Measurements from ENCODE around the gene TNFRSF14.

TNFRSF14 gene

DNA sequence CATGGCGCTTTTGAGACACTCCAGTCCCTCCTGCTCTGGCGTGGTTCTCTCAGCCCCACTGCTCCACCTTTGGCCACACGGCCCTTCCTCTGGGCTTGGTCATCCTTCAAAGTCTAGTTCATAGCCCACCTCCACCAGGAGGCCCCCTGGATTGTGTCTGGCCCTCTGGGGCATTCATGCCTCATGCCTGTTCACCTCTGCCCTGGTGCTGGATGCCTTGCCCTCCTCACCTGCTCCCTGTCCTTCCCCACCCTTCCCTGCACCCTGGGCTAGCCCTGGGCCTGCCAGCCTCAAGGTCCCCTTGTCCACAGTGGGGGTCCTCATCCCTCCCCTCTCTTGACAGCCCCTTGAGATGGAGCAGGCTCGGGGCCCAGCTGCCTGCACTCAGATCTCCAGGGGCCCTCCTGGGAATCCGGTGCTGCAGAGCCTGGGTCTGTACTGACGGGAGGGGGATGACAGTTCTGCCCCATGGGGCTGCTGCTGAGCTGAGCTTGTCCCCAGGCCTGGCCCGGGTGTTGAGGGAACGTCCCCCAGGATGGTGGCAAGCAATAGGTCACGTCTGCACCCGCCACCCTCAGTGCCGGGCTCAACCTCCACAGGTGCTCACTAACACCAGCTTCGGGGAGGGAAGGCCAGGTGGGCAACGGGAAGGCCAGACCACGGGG is 48.8 kb downstream of the TNFRSF14 start:
- no peak for DNase-seq

DNA sequence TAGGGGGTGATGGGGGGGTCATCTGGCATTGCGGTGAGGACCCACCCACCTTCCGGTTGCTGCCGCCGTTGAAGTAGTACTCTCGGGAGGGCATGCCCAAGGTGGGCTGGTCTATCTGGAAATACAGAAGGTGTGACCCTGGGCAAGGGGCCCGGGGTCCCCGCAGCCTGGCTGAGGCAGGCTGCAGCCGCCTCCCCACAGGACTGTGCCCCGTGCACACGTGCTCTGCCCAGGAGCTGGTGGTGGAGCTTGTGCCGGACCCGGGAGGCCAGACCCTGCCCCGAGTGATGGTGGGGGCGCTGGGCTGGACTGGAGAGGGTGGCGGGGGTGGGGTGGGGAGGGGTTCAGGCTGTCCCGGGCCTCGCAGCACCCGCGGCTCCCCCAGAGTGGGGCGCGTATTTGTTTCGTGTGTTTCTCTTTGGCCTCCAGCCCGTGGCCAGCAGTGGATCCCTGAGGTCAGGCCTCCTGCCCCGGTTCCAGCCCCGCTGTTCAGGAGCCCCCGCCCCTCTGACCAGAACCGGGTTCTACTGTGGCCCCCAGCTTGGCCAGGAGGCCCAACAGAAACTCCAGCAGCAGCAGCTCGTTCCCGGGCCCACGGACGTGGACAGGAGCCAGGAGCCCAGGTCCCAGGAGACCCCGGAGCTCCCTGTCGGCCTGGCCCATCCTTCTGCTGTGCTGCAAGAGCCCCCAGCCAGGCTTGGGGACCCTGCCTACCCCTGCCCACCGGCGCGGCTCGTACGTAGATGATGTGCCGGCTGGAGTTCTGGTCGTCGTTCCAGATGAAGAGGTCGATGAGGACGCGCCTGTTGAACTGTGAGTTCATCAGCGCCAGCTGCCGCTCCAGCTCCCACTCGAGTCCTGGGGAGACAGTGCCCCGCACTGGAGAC is 49.6 kb downstream of the TNFRSF14 start:
- no peak for DNase-seq

DNA sequence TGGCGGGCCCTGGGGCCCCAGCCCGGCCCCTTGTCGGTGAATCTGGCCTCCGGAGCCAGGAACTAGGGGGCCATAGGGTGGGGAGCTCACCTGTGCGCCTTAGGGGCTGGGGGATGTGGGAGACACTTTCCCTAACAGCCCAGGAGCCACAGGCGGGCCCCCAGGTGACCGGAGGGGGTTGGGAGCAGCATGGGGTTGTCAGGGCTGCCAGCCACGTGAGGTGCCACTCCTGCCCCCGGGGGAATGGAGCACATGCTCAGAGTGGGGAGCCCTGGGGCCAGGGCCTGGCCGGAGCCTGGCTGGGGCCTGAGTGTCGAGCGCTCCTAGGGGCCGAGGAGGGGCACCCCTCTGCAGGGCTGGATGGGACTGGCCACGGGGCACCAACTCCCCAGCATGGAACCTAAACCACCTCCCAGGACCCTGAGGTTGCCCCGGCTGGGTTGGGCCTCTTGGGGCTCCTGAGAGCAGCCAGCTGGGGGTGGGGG is 50.3 kb downstream of the TNFRSF14 start:
- DNase-seq, result no peak

DNA sequence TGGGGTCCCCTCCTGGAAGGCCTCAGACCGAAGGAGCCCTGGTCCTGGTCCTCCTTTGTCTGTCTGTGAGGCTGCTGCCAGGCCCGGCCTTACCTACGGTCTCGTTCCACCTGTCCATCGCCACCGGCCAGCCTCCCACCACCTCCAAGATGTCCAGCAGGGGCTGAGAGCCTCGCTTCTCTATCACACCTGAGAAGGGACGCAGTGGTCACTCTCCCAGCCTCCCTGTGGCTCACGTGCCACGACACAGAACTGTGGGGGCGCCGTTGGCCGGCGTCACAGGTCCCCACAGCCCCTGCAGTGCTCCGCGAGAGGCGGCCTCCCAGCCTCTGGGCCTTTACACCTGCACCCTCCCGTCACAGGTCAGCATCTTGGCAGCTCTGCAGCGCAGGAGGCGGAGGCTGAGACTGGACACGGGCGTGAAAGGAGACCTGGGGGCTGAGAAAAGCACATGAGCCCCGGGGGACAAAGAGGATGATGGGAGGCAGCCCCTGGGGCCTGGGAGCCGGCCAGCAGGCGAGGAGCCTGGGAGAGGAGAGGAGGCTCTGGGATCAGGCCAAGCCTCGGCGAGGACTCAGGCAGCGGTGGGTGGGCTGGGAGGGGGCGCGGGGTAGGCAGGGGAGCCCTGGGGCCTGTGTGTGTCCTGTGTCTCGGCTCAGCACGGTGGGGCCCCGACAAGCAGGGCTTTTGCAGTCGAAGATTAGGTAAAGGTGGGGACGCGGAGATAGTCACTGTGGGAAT is 50.9 kb downstream of the TNFRSF14 start:
- DNase-seq, result no peak

DNA sequence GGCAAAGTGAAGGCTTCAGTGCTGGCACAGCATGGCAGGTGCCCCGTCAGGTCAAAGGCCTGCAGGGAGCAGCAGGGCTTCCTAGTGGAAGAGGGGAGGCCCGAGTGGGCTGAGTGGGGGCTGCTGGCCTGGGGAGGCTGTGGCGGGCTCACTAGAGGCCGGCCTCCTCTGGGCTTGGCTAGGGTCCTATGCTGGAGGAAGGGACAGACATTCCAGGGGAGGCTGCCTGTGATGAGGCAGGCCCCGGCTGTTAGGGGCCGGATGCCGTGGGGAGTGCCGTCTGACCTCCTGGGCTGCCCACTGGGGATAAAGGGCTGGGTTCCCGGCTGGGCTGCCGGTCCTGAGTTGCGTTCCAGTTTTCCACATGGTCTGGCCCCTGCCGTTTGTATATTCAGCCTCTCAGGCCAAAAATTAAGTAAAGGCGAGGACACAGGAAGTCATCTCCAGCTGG is 51.5 kb downstream of the TNFRSF14 start:
- DNase-seq, result no peak

DNA sequence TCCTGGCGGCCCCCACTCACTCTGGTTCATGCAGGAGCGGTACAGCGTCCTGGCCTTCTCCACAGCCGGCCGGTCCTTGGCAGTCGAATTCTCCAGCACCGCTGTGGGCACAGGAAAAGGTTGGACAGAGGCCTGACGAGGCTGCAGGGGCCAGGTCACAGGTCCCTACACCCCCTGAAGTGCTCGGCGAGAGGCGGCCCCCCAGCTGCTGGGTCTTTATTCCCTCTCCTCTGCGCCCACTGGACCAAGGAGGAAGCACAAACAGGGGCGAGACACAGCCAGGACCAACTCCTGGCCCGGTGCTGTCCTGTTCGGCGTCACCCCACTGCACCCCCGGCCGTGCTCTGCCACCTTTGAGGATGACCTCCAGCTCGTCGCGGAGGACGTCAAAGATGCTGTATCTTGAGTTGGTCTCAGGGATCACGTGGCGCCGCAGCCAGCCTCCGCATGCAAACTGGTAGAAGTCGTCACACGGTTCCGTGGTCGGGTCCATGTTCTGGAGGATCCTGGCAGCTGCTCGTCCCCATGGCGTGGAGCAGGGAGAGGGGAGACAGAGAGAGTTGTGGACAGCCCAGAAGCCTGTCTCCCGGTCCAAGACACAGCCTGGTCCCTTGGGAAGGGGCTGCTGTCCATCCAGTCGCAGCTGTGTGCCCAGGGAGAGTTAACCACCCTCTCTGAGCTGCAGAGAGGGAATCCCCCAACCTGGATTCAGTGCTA is 53.3 kb downstream of the TNFRSF14 start:
- no peak for DNase-seq

DNA sequence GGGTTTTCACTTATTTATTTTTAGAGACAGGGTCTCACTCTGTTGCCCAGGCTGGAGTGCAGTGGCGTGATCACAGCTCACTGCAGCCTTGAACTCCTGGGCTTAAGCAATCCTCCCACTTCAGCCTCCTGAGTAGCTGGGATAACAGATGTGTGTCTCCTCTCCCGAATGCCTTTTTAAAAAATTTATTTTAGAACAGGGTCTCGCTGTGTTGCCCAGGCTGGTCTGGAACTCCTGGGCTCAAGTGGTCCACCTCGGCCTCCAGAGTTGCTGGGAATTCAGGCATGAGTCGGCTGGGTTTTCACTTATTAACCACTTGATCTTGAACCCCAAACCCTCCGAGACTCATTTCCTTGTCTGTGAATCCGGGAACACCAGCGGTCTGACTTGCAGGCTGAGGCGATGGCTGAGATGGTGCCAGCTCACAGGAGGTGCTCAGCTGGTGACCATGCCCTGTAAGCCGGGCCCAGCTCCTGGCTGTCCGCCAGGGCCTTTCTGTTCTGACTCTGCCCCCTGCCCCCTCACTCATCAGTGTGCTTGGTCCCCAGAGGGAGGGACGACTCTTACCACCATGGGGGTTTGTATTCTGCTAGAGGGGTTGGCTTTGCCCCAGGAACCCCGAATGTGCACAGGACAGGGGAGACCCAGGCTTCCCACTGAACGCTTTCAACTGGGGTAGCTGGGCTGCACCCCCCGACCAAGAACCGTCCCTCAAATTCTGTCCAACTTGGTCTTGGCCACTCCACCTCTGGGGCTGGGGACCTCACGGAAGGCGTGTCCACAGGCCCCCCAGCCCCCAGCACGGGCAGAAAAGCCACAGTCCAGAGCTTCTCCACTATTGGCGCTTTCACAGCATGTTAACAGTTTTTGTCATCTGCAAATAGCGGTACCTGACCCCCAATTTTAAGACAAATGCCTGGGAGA is 54.1 kb downstream of the TNFRSF14 start:
- DNase-seq, result no peak

DNA sequence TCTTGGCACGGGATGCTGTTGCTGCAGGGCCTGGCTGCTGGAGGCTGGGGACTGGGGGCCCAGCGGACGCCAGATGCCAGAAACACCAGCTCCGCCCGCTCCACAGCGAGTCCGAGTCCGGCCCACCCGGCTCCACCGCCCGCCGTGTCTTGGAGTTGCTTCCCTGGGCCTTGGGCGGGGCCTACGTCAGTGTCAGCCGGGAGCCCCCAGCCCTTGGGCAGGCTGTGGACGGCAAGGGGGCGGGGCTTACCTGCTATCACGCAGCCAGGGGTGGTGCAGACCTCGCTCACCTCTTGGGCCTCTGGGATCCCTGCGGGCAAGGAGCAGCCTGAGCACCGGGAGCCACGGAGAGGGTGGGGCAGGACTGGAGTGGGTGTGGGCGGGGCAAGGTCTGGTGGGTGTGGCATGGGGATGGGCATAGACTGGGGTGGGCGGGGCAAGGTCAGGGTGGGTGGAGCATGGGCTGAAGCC is 54.9 kb downstream of the TNFRSF14 start:
- DNase-seq, result peak; percentile 22

DNA sequence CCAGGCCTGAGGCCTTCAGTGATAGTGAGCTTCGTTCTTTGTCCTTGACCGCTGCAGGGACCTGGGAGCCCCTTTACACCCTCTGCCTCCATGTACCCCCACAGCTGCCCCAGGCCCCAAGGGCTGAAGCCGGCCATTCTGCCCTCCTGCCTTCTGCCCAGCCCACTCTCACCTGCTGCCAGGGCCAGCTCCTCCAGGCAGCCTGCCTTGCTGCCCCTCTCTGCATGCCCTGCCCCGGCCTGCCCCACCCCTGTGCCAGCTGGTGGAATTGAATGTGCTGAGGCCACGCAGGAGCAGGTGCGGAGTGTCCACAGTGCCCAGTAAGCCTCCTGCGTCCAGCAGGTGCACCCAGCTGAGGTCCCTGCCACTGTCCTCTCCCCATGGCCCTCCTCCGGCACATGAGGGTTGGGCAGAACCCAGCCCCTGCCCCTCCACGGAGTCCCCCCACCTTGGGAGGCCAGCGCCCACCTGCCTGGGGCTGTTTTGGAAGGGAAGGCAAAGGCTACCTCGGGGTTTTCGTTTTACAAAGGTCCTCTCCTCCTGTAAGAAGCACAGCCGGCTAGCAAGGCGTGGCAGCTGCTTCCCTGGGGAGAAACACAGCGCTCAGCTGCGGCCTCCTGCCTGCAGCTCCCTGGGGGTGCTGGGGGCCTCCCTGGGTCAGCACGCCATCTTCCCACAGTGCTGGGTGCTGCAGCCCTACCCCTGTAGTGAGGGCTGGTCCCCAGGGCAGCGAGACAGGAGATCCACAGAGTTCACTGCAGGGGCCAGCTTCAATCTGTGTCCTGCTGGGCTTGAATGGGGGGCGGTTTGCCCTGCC is 55.7 kb downstream of the TNFRSF14 start:
- DNase-seq, result no peak

DNA sequence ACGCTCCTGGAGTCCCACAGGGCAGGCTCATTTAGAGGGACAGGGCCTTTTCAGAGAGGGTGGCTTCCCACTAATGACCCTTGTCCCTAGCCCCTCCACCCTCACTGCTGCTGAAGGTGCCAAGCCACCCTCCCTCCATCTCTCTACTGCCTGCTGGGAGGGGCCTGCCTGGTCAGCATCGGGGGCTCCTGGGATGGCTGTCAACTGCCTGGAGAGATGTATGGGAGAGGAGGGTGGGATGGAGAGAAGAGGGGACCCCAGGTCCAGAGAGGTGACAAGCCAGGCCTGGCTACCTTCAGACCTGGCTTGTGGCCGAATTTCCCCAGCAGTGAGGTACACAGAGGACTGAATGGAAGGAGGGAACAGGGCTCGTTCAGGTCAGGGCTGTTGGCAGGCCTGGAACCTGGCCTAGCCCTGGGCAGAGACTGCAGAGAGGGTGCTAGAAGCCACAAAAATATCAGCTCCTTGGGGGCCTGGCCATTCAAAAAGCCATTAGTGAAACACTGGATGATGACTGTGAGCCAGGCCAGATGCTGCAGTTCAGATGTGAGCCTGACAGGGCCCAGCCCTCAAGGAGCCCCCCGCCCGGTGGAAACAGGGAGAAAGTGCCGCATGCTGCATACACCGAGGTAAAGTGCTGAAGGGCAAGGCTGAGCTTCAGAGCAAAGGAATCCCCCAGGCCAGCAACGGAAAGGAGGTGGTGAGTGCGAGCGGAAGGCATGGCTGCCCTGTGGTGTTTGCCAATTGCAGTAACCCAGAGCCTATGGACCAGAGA is 56.6 kb downstream of the TNFRSF14 start:
- DNase-seq, result no peak

All from activated T-cell treated with anti-CD3 and anti-CD28 coated beads, Interleukin-2, amount 50 U/mL, for 1 hour (primary cell).